Pancreas (tissue), 10 donors: Measurements from ENCODE around the gene BRPF3. TPM values are rescaled to one million over a fixed set of nuclear protein-coding genes. Genes with fewer than 3 reads are reported as not detected.

Experiments
- ATAC-seq, 4 donors: fragments of 200-7000 bp; cut with Tn5 transposase; one replicate each; pipeline versions ENCODE4 v1.8.0 to v1.9.1; 2020; ENCODE audit warnings: mild to moderate bottlenecking in 4 of 4, moderate library complexity in 4 of 4
- DNase-seq, 6 donors: peaks; one replicate each; pipeline ENCODE4 v3.0.0-alpha.2; 2020
- FAIRE-seq: peaks from 2 replicates; lab custom pipeline; 2012; peaks lifted over from hg19 to GRCh38; lab: Jason Lieb, UNC
- H3K27ac ChIP-seq, 4 donors: fragments of 200-600 bp; sonication (generic); 1 replicate in 3 of 4; 2 replicates in 1 of 4; pipeline versions ENCODE4 v1.5.0 to v1.8.0; 2020
- H3K27me3 ChIP-seq, 4 donors: fragments of 200-600 bp; one replicate each; pipeline ENCODE4 v1.8.0; 2021
- H3K36me3 ChIP-seq, 3 donors: fragments of 200-600 bp; sonication (generic) in 1 of 3; one replicate each; pipeline versions ENCODE4 v1.5.0 to v1.8.0; 2020 to 2021
- H3K4me1 ChIP-seq, 3 donors: fragments of 200-600 bp; one replicate each; pipeline ENCODE4 v1.8.0; 2021
- H3K4me3 ChIP-seq, 4 donors: fragments of 200-600 bp; sonication (generic) in 2 of 4; one replicate each; pipeline versions ENCODE4 v1.5.0 to v1.8.0; 2020 to 2021
- H3K9me3 ChIP-seq, 4 donors: fragments of 200-600 bp; one replicate each; pipeline ENCODE4 v1.8.0; 2021
- CTCF ChIP-seq, 4 donors: fragments of 200-600 bp; sonication (generic) in 3 of 4; IDR thresholded peaks; one replicate each; pipeline versions ENCODE4 v1.5.0 to v1.8.0; 2021; ENCODE audit warnings: antibody characterized with exemption in 4 of 4
- WGBS, 2 donors: extraction: QIAGEN DNeasy Blood & Tissue Kit; methylation state at CpG; one replicate each; pipeline ENCODE4 v1.1.7; 2013; 5-methylcytosine and 5-hydroxymethylcytosine counted together
- intact Hi-C, 3 donors: fragments of 100-400 bp; cut with DNase I; formaldehyde crosslinking; loops; one replicate each; pipeline versions ENCODE4 v1.11.1 to v1.14.2; 2022
- polyA plus RNA-seq, 2 donors: library from polyadenylated mRNA; stranded (reverse); fragments of 200-250 nt; gene quantifications; one replicate each; pipeline ENCODE4 v1.2.3, GENCODE V29; 2013
- total RNA-seq, 6 donors: library from RNA; stranded (reverse); fragmentation: NEBNext Ultra II Directional in 4 of 6; extraction: Animal tissue kit (Norgen Biotek cat#: 25700) in 4 of 6; gene quantifications; one replicate each; pipeline versions ENCODE4 v1.2.1 to v1.2.4, GENCODE V29; 2021 to 2023
- donor health status: healthy with polysubstance abuse.
- donor health status: DM: no; HTN: no; CAD: no; lungs with moderate emphysema.
- donor health status: DM: no; HTN: no; CAD: no.
- donor health status: control.
- donor health status: control.
- donor health status: Bipolar disorder and iron deficiency.
- donor health status: DM: yes; HTN: yes; CAD: no.
- donor health status: DM: no; HTN: no; CAD: no.
- donor health status: DM: no; HTN: no; CAD: no.
- donor health status: DM: yes; HTN: yes; CAD: no.

The BRPF3 gene
- total and polyA plus RNA-seq, 8 donors, result 8.4 to 27.0 (median 20.5) TPM

DNA sequence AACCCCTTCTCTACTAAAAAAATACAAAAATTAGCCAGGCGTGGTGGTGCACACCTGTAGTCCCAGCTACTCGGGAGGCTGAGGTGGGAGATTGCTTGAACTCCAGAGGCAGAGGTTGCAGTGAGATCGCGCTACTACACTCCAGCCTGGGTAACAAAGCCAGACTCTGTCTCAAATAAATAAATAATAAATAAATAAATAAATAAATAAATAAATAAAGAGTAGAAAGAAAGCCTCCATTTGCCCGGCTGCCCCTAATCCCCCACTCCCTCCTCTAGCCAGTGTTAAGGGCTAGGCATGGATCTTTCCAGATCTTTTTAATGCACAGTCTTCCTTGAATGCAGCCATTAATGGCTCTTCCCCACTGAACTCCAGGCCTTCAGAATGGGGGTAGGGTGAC lies 76.5 kb downstream of the BRPF3 start:
- Histone ChIP-seq H3K4me1 (no peaks in the 10 kb centered on the region), H3K4me3 (no peak overlapping the region), H3K27me3 (no peaks in the 10 kb centered on the region), H3K27ac (no peak overlapping the region), H3K36me3 (no peaks in the 10 kb centered on the region), H3K9me3 (no peaks in the 10 kb centered on the region)
- FAIRE-seq (no peak), DNase-seq (no peak), ATAC-seq (no peak)
- TF ChIP-seq CTCF (IDR thresholded peaks at IDR 0.05), result no peak
- intact Hi-C loops, result no loop called here
- WGBS, 2 donors, result 93 to 94% methylated on average over 5 of the region's 5 CpGs

GRCh38 chr6:36273802-36274514 lies 77.4 kb downstream of the BRPF3 start:
- DNase-seq (no peak), FAIRE-seq (no peak), ATAC-seq (no peak)
- H3K4me1 ChIP-seq, result no peaks in the 10 kb centered on the region
- 78 to 83% methylated on average over 15 of the region's 15 CpGs for WGBS, 2 donors
- H3K4me3 ChIP-seq, result no peak overlapping the region
- intact Hi-C loops, result no loop called here
- H3K9me3 ChIP-seq, result no peaks in the 10 kb centered on the region
- TF ChIP-seq CTCF (IDR thresholded peaks at IDR 0.05), result no peak
- no peak overlapping the region for H3K27ac ChIP-seq
- H3K36me3 ChIP-seq, result no peaks in the 10 kb centered on the region
- no peaks in the 10 kb centered on the region for H3K27me3 ChIP-seq

DNA sequence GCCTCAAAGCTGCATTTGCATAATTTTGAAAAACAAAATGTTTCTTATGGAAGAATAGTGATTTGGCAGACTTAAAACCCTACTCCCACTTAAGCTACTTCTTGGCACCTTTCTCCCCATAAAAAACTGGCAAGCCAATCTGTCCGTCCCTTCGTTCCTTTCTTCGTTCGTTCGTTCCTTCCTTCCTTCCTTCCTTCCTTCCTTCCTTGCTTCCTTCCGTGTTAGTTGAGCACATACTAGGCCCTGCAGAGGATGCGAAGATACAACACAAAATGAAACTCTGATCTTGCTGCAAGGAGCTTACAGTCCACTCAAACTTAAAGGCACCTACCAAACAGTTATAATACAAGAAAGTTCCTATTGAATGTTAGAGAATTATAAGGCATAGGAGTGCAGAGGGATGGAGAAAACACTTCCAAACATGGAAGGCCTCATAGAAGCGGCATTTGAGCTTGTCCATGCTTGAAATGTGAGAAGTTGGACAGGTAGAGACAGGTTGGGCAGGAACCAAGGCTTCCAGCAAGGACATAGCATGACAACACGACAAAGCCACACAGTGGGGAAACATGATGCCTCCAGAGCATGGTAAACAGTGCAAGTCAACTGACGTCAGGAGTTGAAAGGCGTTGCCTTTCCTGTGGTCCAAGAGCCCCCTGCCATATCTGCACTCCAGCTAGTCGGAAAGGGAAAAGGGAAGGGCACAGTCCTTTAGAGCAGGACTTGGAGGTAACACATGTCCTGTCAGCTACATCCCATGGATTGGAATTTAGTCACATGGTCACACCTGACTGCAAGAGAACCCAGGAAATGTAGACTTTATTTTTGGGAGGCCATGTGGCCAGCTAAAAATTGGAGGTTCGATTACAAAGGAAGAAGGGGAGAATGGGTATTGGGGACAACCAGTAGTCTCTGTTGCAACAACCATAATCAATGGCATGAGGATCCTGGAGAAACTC lies 80.3 kb downstream of the BRPF3 start:
- 77 to 86% methylated on average over 13 of the region's 13 CpGs for WGBS, 2 donors
- FAIRE-seq, result no peak

GRCh38 chr6:36277946-36278470 lies 81.5 kb downstream of the BRPF3 start:
- no peak for TF ChIP-seq CTCF (IDR thresholded peaks at IDR 0.05)
- WGBS, 2 donors, result 43 to 54% methylated on average over 2 of the region's 2 CpGs
- intact Hi-C loops, result no loop called here
- Histone ChIP-seq H3K36me3 (no peaks in the 10 kb centered on the region), H3K4me1 (no peaks in the 10 kb centered on the region), H3K9me3 (no peaks in the 10 kb centered on the region), H3K4me3 (no peak overlapping the region), H3K27me3 (no peaks in the 10 kb centered on the region), H3K27ac (no peak overlapping the region)
- DNase-seq, result no peak
- ATAC-seq, result no peak
- no peak for FAIRE-seq

More for the DNA sequence above, 80.3 kb downstream of the BRPF3 start:
- H3K36me3 ChIP-seq, result no peaks in the 10 kb centered on the region
- H3K4me1 ChIP-seq, result no peaks in the 10 kb centered on the region
- H3K9me3 ChIP-seq, result no peaks in the 10 kb centered on the region
- DNase-seq (no peak), ATAC-seq (no peak)
- H3K27me3 ChIP-seq, result no peaks in the 10 kb centered on the region
- intact Hi-C loops, result no loop called here
- no peak for TF ChIP-seq CTCF (IDR thresholded peaks at IDR 0.05)
- no peak overlapping the region for H3K4me3 ChIP-seq
- H3K27ac ChIP-seq, result no peak overlapping the region
